Pulmonary artery endothelial cell (primary cell): ENCODE data around the gene TMEM273. TPM values are rescaled to one million over a fixed set of nuclear protein-coding genes. Genes with fewer than 3 reads are reported as not detected.
"Not testable (repeated sequence)": the region's sequence is repeated elsewhere in the genome, so short reads cannot be mapped to it uniquely, and the experiment has no call there.

ENCODE experiments used
- DNase-seq: peaks from one replicate; pipeline ENCODE4 v3.0.0-alpha.2; 2011; ENCODE audit warnings: low read depth, low spot score
- total RNA-seq: library from RNA; depleted of rRNA; stranded (reverse); fragments of >200 nt; gene quantifications from 2 replicates; pipeline ENCODE4 v1.2.3, GENCODE V29; 2014

Gene TMEM273
- total RNA-seq, 1 donor from 2014 or later, result 1.3 TPM

GRCh38 chr10:49205206-49205605, 17.0 kb upstream of the TMEM273 start:
- DNase-seq, result no peak

- no peak for DNase-seq
Observed at GRCh38 chr10:49204119-49204518, 15.9 kb upstream of the TMEM273 start.

DNA sequence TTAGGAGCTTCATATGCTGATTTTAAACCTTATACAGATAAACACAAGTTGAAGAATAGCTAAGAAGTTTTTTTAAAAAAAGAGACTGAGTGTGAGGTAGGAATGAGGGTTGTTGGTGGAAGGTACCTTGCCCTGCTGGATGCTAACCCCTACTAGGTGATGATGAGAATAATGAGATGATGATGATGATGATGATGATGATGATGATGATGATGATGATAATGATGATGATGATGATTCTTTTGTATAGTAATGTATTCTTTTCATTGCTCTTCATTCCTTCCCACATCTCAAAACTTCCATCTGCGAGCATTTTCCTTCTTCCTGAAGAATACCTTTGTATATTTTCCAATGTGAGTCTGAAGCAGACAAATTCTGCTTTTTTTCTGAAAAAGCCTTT, 14.1 kb upstream of the TMEM273 start:
- no peak for DNase-seq

DNA sequence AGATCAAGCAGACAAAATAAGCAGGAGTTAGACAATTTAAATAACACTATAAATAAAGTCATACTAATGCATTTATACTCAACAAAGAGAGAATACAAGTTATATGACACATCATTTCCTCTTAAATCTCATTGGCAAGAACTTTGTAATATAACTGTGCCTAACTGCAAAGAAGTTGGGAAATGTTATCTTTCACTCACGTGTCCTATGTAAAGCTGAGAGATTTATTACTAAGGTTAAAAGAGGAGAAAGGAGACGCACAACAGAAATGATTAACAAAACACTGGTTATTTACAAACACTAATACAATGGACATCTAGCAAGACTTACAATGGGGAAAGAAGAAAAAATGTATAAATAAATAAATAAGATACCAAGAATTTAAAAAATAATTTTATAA, 12.7 kb upstream of the TMEM273 start:
- no peak for DNase-seq

GRCh38 chr10:49197171-49197570, 9.0 kb upstream of the TMEM273 start:
- DNase-seq, result no peak

GRCh38 chr10:49195864-49196263, 7.7 kb upstream of the TMEM273 start:
- not testable (repeated sequence) for DNase-seq

DNA sequence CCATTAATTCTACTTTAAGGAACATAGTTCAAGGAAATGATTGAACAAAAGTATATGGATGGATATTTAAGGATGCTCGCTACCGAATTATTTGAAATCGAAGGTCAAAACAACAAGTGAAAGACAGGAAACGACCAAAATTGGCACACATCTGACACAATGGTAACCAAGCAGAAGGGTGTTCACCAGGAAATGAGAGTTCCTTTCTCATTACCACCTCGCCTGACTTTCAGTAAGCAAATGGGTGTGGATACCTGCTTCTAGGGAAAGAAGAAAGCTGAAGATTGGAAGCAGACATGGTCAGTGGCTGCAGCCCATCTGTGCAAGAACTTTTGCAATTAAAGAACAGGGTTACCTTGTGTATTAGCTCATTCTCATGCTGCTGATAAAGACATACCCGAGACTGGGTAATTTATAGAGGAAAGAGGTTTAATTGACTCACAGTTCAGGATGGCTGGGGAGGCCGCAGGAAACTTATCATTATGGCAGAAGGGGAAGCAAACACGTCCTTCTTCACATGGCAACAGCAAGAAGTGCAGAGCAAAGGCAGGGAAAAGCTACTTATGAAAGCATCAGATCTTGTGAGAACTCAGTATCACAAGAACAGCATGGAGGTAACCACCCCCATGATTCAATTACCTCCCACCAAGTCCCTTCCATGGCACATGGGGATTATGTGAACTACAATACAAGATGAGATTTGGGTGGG, 6.2 kb upstream of the TMEM273 start:
- DNase-seq, result peak; percentile 75

- no peak for DNase-seq
Observed at GRCh38 chr10:49191349-49191748, 3.2 kb upstream of the TMEM273 start.

- no peak for DNase-seq
Observed at GRCh38 chr10:49189422-49189821, 1.2 kb upstream of the TMEM273 start.

GRCh38 chr10:49187044-49187484, 1.1 kb downstream of the TMEM273 start:
- no peak for DNase-seq

GRCh38 chr10:49186613-49187012, 1.6 kb downstream of the TMEM273 start:
- DNase-seq, result no peak

- DNase-seq, result no peak
Observed at GRCh38 chr10:49185213-49185612, 3.0 kb downstream of the TMEM273 start.

- DNase-seq, result no peak
Observed at GRCh38 chr10:49184642-49185111, 3.5 kb downstream of the TMEM273 start.

DNA sequence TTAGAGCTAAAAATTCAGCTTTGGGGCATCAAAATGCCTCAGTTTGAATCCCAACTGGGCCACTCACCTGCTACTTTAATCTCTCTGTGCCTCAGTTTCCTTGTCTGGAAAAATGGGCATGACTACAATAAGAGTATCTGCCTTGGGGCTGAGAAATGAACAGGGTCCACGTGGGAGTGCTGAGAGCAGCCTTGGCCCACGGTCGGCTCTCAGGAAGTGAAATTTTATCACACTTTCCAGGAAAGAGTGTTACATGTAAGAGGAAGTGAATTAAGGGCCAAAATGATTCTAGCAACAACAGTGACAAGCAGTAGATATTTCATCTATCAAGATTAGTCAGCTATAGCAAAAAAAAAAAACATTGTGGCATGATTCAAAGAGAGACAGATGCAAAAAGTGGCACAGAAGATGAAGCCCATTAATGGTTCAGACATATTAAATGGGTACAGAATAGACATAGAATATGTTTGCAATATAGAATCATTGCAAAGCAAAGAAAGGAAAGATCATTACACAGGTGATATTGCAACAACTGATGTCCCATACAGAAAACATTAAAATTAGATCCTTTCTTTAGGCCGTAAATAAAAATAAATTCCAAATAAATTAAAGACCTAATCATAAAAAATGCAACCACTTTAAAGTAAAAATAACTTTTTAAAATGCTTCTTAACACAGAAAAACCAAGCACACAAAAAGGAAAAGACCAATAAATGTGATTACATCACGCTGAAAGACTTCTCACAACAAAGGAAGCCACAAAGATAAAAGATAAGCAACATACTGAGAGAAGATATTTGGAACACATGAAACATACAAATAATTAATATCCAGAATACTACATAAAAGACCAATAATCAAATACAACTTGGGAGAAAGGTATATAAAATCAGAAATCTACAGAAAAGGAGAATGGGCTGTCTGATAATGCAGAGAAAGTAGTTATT, 4.3 kb downstream of the TMEM273 start:
- DNase-seq, result peak; percentile 58

- DNase-seq, result no peak
Observed at GRCh38 chr10:49182776-49183175, 5.4 kb downstream of the TMEM273 start.

DNA sequence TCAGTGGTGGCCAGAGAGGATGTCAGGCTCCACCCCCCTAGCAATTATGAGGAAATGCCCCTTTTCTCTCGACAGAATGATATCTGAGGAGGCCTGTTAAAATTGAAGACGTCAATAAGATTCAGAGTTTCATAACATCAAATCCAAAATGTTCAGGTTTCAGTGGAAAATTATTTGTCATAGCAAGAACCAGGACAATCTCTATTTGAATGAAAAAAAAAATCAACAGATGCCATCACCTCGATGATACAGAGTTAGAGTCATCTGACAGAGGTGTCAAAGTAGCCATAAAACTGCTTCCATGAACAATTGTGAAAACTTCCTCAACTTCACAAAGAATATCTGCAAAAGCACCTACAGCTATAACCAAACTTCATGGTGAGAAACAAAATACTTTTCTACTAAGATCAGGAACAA, 7.7 kb downstream of the TMEM273 start:
- DNase-seq, result no peak

GRCh38 chr10:49179699-49180443, 8.3 kb downstream of the TMEM273 start:
- DNase-seq, result no peak

DNA sequence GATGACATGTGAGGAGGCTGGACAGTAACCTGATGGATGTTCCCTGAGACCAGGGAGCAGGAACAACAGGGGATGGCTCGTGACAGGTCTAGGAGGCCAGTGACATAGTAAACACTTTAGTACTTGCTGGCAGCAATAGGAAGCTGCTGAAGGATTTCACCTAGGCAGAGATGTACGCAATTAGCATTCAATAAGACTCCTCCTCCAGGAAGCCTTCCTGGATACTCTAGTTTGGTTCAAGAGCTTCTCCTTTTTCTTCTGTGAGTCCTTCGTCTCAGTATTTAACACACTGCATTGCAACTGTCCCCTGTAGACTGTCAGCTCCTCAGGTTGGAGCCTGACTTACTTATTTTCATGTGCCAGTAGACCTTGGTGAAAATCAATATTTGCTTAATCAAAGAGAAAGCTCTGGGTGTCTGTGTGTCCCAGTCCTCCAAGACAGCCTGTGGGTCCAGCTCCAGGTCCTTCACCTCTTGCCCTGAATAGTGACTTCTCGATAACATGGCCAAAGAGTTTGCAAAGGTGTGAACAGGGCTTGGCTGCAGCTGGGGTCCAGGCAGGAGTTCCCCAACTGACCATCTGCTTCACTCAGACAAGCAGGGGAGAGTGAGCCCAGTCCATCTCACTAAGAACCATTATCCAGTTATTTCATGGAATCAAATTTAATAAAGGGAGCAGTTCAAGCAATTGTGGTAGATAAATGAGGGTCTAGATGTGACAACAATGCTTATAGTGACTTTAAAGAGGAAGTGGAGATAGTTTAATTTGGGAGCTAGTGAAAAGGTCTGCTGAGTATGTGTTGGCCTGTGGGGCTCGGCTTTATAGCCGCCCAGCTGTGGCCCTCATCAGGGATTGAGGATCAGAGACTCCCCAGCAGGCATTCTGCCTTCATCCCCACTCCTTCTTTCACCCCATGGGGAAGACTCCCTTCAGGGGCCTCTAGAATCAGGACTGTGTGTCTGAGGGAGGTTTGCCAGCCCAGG, 9.4 kb downstream of the TMEM273 start:
- no peak for DNase-seq

DNA sequence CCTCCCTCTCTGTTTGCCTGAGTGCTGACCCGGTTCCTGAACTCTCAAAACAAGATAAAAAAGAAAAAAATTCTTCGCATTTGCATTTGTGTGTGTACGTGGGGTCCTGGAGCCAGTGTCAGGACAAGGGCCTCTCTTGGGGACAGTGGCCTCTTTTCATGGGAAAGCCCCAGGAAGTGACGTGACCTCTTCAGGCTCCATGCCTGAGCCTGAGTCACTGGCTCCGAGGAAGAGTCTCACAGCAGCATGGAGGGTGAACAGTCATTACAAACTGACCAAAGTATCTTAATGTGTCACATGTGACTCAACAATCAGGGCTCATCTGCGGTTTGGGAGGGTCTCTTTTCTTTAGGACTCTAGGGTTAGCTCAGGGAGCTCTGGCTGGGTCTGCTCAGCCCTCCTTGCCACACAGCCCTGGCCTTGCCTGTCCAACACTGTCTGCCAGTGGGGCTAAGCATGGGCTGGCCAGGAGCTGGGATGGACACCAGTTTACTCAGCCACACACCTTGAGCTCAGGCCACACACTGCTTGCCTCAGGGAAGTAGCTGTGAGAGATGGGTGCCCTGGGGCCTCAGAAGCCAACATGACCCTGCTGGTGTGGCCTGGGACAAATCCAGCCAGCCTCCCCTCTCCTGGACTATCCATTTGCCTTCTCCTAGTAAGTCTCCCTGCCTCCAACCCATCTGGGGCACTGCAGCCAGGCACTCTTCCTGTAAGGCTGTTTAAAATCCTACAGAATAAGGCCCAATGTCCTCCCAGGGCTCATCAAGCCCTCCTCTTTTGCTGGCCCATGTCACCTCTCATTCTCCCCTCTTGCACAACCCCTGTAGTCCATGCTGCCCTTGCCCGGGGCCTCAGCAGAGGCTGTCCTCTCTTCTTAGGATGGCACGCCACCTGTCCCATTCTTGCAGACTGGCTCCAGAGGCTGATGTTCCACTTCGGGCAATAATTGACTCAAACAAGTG, 10.5 kb downstream of the TMEM273 start:
- DNase-seq, result peak; percentile 45
